Neural cell (in vitro differentiated cells): ENCODE data around the gene RABGEF1. TPM values are rescaled to one million over a fixed set of nuclear protein-coding genes. Genes with fewer than 3 reads are reported as not detected.
"Not testable (repeated sequence)": the region's sequence is repeated elsewhere in the genome, so short reads cannot be mapped to it uniquely, and the experiment has no call there.

Experiments used
- H2AFZ ChIP-seq: fragments of 200-600, 300-800 bp; sonication (generic), shearing (Covaris generic); 2 replicates; pipeline ENCODE4 v1.6.0; 2014; ENCODE audit warnings: low read depth, mild to moderate bottlenecking, antibody characterized with exemption, low read length, moderate library complexity
- H3F3A ChIP-seq: fragments of 200-600 bp; shearing (Covaris generic); 2 replicates; pipeline ENCODE4 v1.6.1; 2016; ENCODE audit warnings: mild to moderate bottlenecking, moderate library complexity, mixed read lengths, antibody characterized with exemption, low read length; ENCODE audit not compliant: insufficient read depth, poor library complexity, severe bottlenecking
- H3K27ac ChIP-seq: fragments of 200-600, 300-800 bp; sonication (generic), shearing (Covaris generic); 2 replicates; pipeline ENCODE4 v1.5.1; 2014; ENCODE audit warnings: mild to moderate bottlenecking, low read length, moderate library complexity
- H3K27me3 ChIP-seq: fragments of 300-800, 200-600 bp; sonication (generic), shearing (Covaris generic); 2 replicates; pipeline ENCODE4 v1.6.0; 2014; ENCODE audit warnings: mild to moderate bottlenecking, low read depth, low read length, moderate library complexity; ENCODE audit not compliant: insufficient read depth
- H3K36me3 ChIP-seq: fragments of 300-800, 200-600 bp; sonication (generic), shearing (Covaris generic); 2 replicates; pipeline ENCODE4 v1.5.1; 2014; ENCODE audit warnings: mild to moderate bottlenecking, antibody characterized with exemption, low read length, moderate library complexity; ENCODE audit not compliant: insufficient read depth
- H3K4me2 ChIP-seq: fragments of 300-800, 200-600 bp; sonication (generic), shearing (Covaris generic); 2 replicates; pipeline ENCODE4 v1.6.0; 2014; ENCODE audit warnings: mild to moderate bottlenecking, low read length
- H3K4me3 ChIP-seq: fragments of 300-800, 200-600 bp; sonication (generic), shearing (Covaris generic); 2 replicates; pipeline ENCODE4 v1.5.1; 2014; ENCODE audit warnings: mild to moderate bottlenecking, low read length, moderate library complexity
- H3K79me2 ChIP-seq: fragments of 200-600 bp; shearing (Covaris generic); replicated peaks from 2 replicates; pipeline ENCODE4 v1.6.0; 2014; ENCODE audit warnings: mild to moderate bottlenecking, low read length, moderate library complexity; ENCODE audit not compliant: insufficient read depth
- H3K9ac ChIP-seq: fragments of 300-800, 200-600 bp; sonication (generic), shearing (Covaris generic); 2 replicates; pipeline ENCODE4 v1.6.1; 2016; ENCODE audit warnings: mild to moderate bottlenecking, low read length, mixed read lengths
- H3K9me2 ChIP-seq: fragments of 200-600 bp; shearing (Covaris generic); 2 replicates; pipeline ENCODE4 v1.6.1; 2016; ENCODE audit warnings: mild to moderate bottlenecking, low read length, mixed read lengths; ENCODE audit not compliant: insufficient read depth
- H3K9me3 ChIP-seq: fragments of 200-600, 300-800 bp; sonication (generic), shearing (Covaris generic); 2 replicates; pipeline ENCODE4 v1.6.1; 2016; ENCODE audit warnings: mild to moderate bottlenecking, mixed run types, low read length, moderate library complexity, mixed read lengths
- H4K20me1 ChIP-seq: fragments of 200-600 bp; shearing (Covaris generic); 2 replicates; pipeline ENCODE4 v1.6.1; 2016; ENCODE audit warnings: mild to moderate bottlenecking, mixed run types; ENCODE audit not compliant: insufficient read depth
- CTCF ChIP-seq: fragments of 450-650 bp; IDR thresholded peaks from 2 replicates; pipeline ENCODE4 v1.5.1; 2014; ENCODE audit warnings: antibody characterized with exemption, mild to moderate bottlenecking, moderate library complexity; ENCODE audit not compliant: poor library complexity, severe bottlenecking
- EP300 ChIP-seq: fragments of 450-650 bp; conservative IDR thresholded peaks from 2 replicates; pipeline ENCODE4 v1.6.1; 2014; ENCODE audit warnings: antibody characterized with exemption, mild to moderate bottlenecking, moderate library complexity; ENCODE audit not compliant: poor library complexity, severe bottlenecking
- EZH2 ChIP-seq: fragments of 200-600, 300-800 bp; shearing (Covaris generic), sonication (generic); IDR thresholded peaks from 2 replicates; pipeline ENCODE4 v1.6.1; 2014; ENCODE audit warnings: antibody characterized with exemption, low read length, borderline replicate concordance, mild to moderate bottlenecking; ENCODE audit not compliant: insufficient read depth, poor library complexity, severe bottlenecking
- MXI1 ChIP-seq: fragments of 450-650 bp; conservative IDR thresholded peaks from 2 replicates; pipeline ENCODE4 v1.6.1; 2014; ENCODE audit warnings: antibody characterized with exemption, mild to moderate bottlenecking; ENCODE audit not compliant: poor library complexity, severe bottlenecking
- POLR2AphosphoS5 ChIP-seq: IDR thresholded peaks from 2 replicates; pipeline ENCODE4 v1.6.1; 2012
- RAD21 ChIP-seq: fragments of 450-650 bp; conservative IDR thresholded peaks from 2 replicates; pipeline ENCODE4 v1.6.1; 2014; ENCODE audit warnings: antibody characterized with exemption, mild to moderate bottlenecking, moderate library complexity
- SMC3 ChIP-seq: fragments of 450-650 bp; conservative IDR thresholded peaks from 2 replicates; pipeline ENCODE4 v1.6.1; 2014; ENCODE audit warnings: antibody characterized with exemption, mild to moderate bottlenecking, moderate library complexity; ENCODE audit not compliant: poor library complexity
- TAF1 ChIP-seq: IDR thresholded peaks from 2 replicates; pipeline ENCODE4 v1.6.1; 2012; ENCODE audit warnings: low read depth
- polyA plus RNA-seq: library from polyadenylated mRNA; depleted of rRNA; stranded (reverse); fragments of >200 nt; gene quantifications from 2 replicates; pipeline ENCODE4 v1.2.3, GENCODE V29; 2014
- TF ChIP-seq, protein P1 (sequence below): IDR thresholded peaks from 2 replicates; pipeline ENCODE4 v1.6.1; 2012; ENCODE audit warnings: borderline replicate concordance

The RABGEF1 gene
- polyA plus RNA-seq, 1 donor from 2014 or later: 34.8 TPM

DNA sequence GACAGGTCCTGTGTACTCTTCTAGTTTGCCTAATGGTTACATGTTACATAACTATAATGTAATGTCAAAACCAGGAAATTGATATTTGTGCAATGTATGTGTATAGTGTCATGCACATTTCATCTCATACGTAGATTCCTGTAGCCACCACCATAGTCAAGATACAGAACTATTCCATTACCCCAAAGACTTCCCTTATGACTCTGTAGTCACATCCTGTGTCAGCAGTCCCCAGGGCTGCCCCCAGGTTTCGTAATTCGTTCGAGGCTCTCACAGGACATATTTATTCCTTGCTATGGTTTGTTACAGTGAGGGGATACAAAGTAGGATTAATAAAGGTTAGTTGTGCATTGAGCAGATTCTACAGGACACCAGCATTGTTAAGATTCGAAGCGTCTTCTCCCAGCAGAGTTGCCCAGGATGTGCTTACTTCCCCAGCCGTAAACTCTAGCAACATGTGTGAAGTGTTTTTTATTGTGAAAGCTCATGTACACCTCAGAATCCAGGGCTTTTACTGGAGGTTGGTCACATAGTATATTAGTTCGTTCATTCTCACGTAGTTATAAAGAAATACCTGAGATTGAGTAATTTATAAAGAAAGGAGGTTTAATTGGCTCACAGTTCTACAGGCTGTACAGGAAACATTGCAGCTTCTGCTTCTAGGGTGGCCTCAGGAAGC, 18.6 kb downstream of the RABGEF1 start:
- Histone ChIP-seq H2AFZ (no peak overlapping the region), H3K27me3 (no peaks in the 10 kb centered on the region), H3K9ac (no peak overlapping the region), H4K20me1 (no peaks in the 10 kb centered on the region), H3K4me3 (no peak overlapping the region), H3F3A (no peaks in the 10 kb centered on the region), H3K9me3 (peaks cover 3% of the 10 kb centered on the region), H3K4me2 (no peak overlapping the region), H3K79me2 (peaks cover 4% of the 10 kb centered on the region), H3K9me2 (no peaks in the 10 kb centered on the region), H3K36me3 (no peaks in the 10 kb centered on the region), H3K27ac (no peak overlapping the region)
- TF ChIP-seq, protein P1, sequence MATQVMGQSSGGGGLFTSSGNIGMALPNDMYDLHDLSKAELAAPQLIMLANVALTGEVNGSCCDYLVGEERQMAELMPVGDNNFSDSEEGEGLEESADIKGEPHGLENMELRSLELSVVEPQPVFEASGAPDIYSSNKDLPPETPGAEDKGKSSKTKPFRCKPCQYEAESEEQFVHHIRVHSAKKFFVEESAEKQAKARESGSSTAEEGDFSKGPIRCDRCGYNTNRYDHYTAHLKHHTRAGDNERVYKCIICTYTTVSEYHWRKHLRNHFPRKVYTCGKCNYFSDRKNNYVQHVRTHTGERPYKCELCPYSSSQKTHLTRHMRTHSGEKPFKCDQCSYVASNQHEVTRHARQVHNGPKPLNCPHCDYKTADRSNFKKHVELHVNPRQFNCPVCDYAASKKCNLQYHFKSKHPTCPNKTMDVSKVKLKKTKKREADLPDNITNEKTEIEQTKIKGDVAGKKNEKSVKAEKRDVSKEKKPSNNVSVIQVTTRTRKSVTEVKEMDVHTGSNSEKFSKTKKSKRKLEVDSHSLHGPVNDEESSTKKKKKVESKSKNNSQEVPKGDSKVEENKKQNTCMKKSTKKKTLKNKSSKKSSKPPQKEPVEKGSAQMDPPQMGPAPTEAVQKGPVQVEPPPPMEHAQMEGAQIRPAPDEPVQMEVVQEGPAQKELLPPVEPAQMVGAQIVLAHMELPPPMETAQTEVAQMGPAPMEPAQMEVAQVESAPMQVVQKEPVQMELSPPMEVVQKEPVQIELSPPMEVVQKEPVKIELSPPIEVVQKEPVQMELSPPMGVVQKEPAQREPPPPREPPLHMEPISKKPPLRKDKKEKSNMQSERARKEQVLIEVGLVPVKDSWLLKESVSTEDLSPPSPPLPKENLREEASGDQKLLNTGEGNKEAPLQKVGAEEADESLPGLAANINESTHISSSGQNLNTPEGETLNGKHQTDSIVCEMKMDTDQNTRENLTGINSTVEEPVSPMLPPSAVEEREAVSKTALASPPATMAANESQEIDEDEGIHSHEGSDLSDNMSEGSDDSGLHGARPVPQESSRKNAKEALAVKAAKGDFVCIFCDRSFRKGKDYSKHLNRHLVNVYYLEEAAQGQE: no peak
- TF ChIP-seq EZH2: no peak
- TF ChIP-seq POLR2AphosphoS5: no peak
- TF ChIP-seq MXI1: no peak
- TF ChIP-seq CTCF: no peak
- no peak for TF ChIP-seq EP300
- TF ChIP-seq RAD21: no peak
- TF ChIP-seq TAF1: no peak
- TF ChIP-seq SMC3: no peak

- not testable (repeated sequence) for H3K27ac ChIP-seq, H2AFZ ChIP-seq, H3K4me3 ChIP-seq, H3F3A ChIP-seq, H3K9me3 ChIP-seq, H3K79me2 ChIP-seq, H3K27me3 ChIP-seq, H3K36me3 ChIP-seq, H3K9ac ChIP-seq, H3K4me2 ChIP-seq, H3K9me2 ChIP-seq, H4K20me1 ChIP-seq
Observed at GRCh38 chr7:66763183-66763582, 22.6 kb downstream of the RABGEF1 start.

DNA sequence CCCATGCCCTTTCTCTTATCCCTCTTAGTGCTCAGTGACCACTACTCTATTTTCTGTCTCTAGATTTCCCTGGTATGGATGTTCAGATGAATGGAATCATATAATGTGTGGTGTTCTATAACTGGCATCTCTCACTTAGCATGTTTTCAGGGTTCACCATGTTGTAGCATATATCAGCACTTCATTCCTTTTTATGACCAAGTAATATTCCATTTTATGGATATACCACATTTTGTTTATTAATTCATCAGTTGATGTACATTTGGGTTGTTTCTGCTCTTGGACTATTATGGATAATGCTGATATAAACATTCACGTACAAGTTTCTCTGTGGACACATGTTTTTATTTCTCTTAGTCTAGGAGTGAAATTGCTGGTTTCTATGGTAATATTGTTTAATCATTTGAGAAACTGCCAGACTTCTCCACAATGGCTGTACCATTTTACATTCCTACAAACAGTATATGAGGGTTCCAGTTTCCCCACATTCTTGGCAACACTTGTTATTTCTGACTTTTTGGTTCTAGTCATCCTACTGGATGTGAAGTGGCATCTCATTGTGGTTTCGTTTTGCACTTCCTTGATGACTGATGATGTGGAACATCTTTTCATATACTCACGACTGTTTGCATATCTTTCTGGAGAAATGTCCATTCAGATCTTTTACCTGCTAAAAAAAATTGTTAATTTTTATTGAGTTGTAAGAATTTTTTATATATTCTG, 23.3 kb downstream of the RABGEF1 start:
- H3K36me3 ChIP-seq, H3K79me2 ChIP-seq, H3K27ac ChIP-seq, H4K20me1 ChIP-seq, H3K27me3 ChIP-seq, H3K4me3 ChIP-seq, H3K9ac ChIP-seq, H2AFZ ChIP-seq, H3K4me2 ChIP-seq, H3F3A ChIP-seq, H3K9me3 ChIP-seq, H3K9me2 ChIP-seq: not testable (repeated sequence)

DNA sequence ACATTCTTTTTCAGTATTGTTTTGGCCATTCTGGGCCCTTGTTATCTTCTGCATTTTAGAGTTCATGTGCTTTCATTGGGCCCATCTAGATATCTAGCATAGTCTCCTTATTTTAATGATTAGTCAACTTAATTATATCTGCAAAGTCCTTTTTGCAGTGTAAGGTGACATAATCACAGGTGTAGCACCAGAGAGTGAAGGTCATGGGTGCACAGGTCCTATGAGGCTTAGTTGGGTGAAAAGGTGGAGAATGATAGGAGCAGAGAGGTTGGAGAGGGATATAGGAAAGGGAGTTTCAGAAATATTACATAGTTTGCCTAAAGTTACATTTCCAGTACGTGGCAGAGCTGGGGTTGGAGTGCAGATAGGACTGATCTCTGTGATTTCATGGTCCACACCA, 24.4 kb downstream of the RABGEF1 start:
- H3K36me3 ChIP-seq, H3K9me2 ChIP-seq, H2AFZ ChIP-seq, H3K9me3 ChIP-seq, H3K27ac ChIP-seq, H4K20me1 ChIP-seq, H3F3A ChIP-seq, H3K27me3 ChIP-seq, H3K4me2 ChIP-seq, H3K4me3 ChIP-seq, H3K79me2 ChIP-seq, H3K9ac ChIP-seq: not testable (repeated sequence)
